DND-41 (cell line): Measurements from ENCODE around the gene GORASP1.

Experiments
- CTCF ChIP-seq: IDR thresholded peaks from 2 replicates; pipeline ENCODE4 v1.5.1; 2012; ENCODE audit warnings: borderline replicate concordance, low read length, moderate library complexity, mild to moderate bottlenecking; ENCODE audit not compliant: poor library complexity, severe bottlenecking; ENCODE audit errors: extremely low read depth
- EZH2 ChIP-seq: IDR thresholded peaks from 3 replicates; pipeline ENCODE4 v1.6.1; 2012; ENCODE audit warnings: borderline replicate concordance, low read depth, mild to moderate bottlenecking, moderate library complexity, low read length, inconsistent platforms; ENCODE audit not compliant: severe bottlenecking

GRCh38 chr3:39130026-39130425 is 22.6 kb upstream of the GORASP1 start:
- TF ChIP-seq CTCF: no peak
- TF ChIP-seq EZH2: no peak
